GM12872 (cell line): Measurements from ENCODE around the gene KBTBD7.

ENCODE experiments used
- TF ChIP-seq, protein P1 (sequence below): IDR thresholded peaks from 3 replicates; pipeline ENCODE4 v1.5.1; 2011; ENCODE audit warnings: low read depth, mild to moderate bottlenecking, low read length, moderate library complexity; ENCODE audit not compliant: insufficient read depth

Gene KBTBD7

DNA sequence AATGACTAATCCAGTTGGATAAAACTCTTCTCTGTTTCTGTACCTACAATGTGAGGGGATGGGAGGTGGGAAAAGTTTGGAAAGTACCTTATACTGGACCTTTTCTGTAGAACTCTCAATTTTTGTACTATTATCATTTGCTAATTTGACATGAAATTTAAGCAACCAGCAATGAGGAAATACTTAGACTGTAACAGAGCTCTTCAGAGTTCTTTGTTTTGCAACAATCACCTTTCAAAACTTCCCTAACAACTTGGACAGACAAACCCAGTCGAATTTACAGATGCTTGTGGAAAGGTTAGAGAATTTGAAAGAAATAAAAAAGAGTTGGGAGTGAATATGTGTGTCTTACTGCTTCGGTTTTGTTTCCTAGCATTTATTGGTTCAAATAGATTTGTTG lies 16.8 kb downstream of the KBTBD7 start:
- TF ChIP-seq, protein P1, sequence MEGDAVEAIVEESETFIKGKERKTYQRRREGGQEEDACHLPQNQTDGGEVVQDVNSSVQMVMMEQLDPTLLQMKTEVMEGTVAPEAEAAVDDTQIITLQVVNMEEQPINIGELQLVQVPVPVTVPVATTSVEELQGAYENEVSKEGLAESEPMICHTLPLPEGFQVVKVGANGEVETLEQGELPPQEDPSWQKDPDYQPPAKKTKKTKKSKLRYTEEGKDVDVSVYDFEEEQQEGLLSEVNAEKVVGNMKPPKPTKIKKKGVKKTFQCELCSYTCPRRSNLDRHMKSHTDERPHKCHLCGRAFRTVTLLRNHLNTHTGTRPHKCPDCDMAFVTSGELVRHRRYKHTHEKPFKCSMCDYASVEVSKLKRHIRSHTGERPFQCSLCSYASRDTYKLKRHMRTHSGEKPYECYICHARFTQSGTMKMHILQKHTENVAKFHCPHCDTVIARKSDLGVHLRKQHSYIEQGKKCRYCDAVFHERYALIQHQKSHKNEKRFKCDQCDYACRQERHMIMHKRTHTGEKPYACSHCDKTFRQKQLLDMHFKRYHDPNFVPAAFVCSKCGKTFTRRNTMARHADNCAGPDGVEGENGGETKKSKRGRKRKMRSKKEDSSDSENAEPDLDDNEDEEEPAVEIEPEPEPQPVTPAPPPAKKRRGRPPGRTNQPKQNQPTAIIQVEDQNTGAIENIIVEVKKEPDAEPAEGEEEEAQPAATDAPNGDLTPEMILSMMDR = no peak

DNA sequence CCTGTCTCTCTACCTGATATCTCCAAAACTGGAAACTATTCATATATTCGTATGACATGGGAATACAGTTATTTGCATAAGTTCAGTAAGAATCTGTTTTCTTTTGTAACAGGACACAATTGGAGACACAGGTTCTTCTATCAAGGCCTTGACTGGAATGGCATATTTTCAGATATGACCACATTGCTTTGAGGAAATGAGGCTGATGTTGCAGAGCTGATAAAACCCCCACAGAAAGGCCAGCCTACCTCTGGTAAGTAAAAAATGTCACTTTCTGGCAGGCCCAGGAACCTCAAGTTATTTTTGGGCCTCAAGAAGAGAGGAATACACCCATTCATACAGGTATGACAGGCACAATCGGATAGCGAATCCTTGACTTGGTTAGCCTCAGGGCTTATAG lies 32.2 kb downstream of the KBTBD7 start:
- TF ChIP-seq, protein P1 = no peak

DNA sequence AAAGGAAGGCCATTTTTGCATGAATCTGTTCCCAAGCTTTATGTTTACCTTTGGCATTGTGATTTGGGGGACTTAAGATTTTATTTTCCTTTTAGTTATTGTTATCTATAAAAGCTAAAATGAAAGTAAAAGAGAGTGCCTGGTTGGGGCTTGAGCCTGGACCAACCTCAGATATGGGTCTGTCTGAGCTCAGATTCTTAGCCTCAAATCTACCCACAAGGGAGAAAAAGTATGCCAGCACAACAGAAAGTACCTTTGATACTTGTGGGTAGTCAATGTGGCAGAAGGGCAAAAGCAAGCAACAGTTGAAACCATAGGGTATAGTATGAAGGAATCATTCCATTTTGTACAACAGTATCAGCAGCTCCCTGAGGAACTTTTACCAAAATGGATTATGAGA lies 35.2 kb downstream of the KBTBD7 start:
- TF ChIP-seq, protein P1 = no peak

DNA sequence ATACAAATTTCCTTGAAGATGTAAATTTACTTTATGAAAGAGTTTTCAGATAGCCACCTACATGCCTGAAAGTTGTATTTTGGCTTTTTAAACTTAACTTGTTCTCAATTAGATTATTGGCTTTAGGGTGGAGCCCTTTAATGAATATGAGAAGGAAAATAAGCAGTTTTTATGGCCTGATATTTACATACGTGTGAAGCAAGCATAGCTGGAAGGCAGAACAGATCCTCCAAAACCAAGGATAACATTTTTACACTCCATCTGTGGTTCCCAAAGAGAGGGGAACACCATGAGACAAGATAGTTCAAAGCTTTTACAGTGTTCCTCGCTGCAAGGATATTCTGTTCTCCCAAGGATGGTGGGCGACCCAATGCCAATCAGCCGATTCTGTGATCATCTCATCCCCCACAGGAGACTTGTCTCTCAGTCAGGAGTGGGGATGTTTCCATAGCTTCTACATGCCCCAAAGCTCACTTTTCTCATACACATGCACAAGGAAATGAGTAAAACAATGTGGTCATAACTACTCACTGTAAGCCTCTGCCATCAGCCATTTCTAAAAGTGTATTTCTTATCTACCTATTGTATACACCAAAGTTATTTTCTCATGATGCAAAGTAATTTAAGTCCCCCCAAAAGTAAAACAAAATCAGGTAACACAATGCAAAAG lies 37.2 kb downstream of the KBTBD7 start:
- TF ChIP-seq, protein P1 = no peak

DNA sequence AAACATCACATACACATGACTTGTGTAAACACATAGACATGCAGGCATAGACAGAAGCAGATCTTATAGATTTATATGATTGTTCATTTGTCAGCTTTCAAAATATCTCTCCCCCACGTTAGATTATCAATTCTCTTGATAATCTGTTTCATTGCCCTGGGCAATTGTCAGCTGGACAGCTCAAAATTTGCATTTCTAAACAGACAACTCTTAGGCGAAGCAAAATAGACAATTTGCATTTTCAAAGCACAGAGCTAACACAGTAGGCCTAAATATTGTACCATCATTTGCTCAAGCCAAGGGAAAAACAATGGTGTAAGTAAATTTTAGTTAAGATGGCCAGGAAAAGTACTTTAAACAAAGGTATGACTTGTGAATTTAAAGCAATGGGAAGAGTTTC lies 37.7 kb downstream of the KBTBD7 start:
- TF ChIP-seq, protein P1 = no peak

DNA sequence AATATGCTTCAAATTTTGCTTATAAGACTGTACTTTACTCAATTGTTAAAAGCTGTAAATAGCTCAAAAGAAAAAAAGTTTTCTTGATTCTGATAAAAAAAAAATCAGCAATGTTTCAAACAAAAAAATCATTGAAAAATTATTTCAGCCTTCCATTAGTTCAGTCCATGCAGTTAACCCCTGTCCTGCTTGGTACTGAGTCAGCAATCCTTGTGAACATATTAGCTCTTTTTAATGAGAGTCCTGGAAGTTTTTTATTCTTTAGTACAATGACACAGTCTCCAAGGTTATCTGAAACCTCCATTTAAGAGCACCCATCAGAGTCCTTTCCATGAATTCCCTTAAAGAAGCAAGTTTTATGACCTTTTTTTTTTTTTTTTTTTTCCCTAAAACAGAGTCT lies 40.3 kb downstream of the KBTBD7 start:
- TF ChIP-seq, protein P1 = no peak

DNA sequence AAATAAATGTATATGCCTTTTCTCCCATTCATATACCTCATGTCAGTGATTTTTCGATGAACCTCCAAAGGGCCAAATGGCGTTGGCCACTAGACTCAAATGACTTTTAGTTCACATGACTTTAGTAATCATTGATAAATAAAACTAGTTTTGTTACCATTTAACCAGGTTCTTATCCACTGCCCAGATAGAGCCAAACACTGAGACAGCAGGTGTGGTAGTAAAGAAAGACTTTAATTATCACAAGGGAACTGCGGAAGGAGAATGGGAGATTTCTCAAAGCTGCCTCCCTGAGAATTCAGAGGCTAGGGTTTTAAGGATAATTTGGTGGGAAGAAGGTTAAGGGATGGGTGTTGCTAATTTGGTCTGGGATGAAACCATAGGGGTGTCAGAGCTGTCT lies 42.4 kb downstream of the KBTBD7 start:
- TF ChIP-seq, protein P1 = no peak
